OCI-LY1 (cell line): Measurements from ENCODE around the gene CCRL2.
"Not testable (repeated sequence)": the region's sequence is repeated elsewhere in the genome, so short reads cannot be mapped to it uniquely, and the experiment has no call there.

Source experiments
- EZH2 ChIP-seq: fragments of 200-600 bp; sonication (generic), shearing (Covaris generic); IDR thresholded peaks from 2 replicates; pipeline ENCODE4 v1.8.0; 2017; ENCODE audit warnings: borderline replicate concordance, mixed run types, mild to moderate bottlenecking, antibody characterized with exemption, low read length, moderate library complexity, mixed read lengths
- TF ChIP-seq, protein P1 (sequence below): fragments of 200-600 bp; sonication (generic), shearing (Covaris generic); IDR thresholded peaks from 2 replicates; pipeline ENCODE4 v1.5.1; 2017; ENCODE audit warnings: mild to moderate bottlenecking, antibody characterized with exemption, low read length, moderate library complexity, mixed read lengths

- TF ChIP-seq, protein P1, sequence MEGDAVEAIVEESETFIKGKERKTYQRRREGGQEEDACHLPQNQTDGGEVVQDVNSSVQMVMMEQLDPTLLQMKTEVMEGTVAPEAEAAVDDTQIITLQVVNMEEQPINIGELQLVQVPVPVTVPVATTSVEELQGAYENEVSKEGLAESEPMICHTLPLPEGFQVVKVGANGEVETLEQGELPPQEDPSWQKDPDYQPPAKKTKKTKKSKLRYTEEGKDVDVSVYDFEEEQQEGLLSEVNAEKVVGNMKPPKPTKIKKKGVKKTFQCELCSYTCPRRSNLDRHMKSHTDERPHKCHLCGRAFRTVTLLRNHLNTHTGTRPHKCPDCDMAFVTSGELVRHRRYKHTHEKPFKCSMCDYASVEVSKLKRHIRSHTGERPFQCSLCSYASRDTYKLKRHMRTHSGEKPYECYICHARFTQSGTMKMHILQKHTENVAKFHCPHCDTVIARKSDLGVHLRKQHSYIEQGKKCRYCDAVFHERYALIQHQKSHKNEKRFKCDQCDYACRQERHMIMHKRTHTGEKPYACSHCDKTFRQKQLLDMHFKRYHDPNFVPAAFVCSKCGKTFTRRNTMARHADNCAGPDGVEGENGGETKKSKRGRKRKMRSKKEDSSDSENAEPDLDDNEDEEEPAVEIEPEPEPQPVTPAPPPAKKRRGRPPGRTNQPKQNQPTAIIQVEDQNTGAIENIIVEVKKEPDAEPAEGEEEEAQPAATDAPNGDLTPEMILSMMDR, result not testable (repeated sequence)
- not testable (repeated sequence) for TF ChIP-seq EZH2
Observed at GRCh38 chr3:46426476-46426875, 19.4 kb downstream of the CCRL2 start.
